CD14-positive monocyte (primary cell): Measurements from ENCODE around the gene MADD. TPM values are rescaled to one million over a fixed set of nuclear protein-coding genes. Genes with fewer than 3 reads are reported as not detected.

Experiments
- DNase-seq, 3 donors: peaks; one replicate each; pipeline ENCODE4 v3.0.0-alpha.2; 2011 to 2022
- H2AFZ ChIP-seq: 2 replicates; pipeline ENCODE4 v1.6.0; 2012; ENCODE audit warnings: mild to moderate bottlenecking, low read depth, low read length, inconsistent platforms; ENCODE audit not compliant: insufficient read depth, poor library complexity, severe bottlenecking
- H3K27ac ChIP-seq, 2 donors: 1 replicate in 1 of 2; 2 replicates in 1 of 2; pipeline ENCODE4 v1.5.1; 2012 to 2013; ENCODE audit warnings: low read length in 2 of 2, control low read depth in 1 of 2, inconsistent platforms in 1 of 2, low read depth in 1 of 2, mild to moderate bottlenecking in 1 of 2
- H3K27me3 ChIP-seq, 2 donors: one replicate each; pipeline versions ENCODE4 v1.6.0 to v1.6.1; 2011 to 2013; ENCODE audit warnings: low read length in 2 of 2; ENCODE audit not compliant: control insufficient read depth in 2 of 2, insufficient read depth in 2 of 2
- H3K36me3 ChIP-seq, 2 donors: replicated peaks in 1 of 2; 1 replicate in 1 of 2; 2 replicates in 1 of 2; pipeline versions ENCODE4 v1.5.1 to v1.6.1; 2012 to 2013; ENCODE audit warnings: low read length in 2 of 2, control low read depth in 1 of 2, inconsistent platforms in 1 of 2, mild to moderate bottlenecking in 1 of 2; ENCODE audit not compliant: insufficient read depth in 2 of 2, control insufficient read depth in 1 of 2
- H3K4me1 ChIP-seq, 2 donors: 1 replicate in 1 of 2; 2 replicates in 1 of 2; pipeline versions ENCODE4 v1.5.1 to v1.6.1; 2012 to 2013; ENCODE audit warnings: low read length in 2 of 2, control low read depth in 1 of 2, inconsistent platforms in 1 of 2, mild to moderate bottlenecking in 1 of 2, moderate library complexity in 1 of 2; ENCODE audit not compliant: insufficient read depth in 2 of 2, control insufficient read depth in 1 of 2
- H3K4me2 ChIP-seq: replicated peaks from 2 replicates; pipeline ENCODE3; 2012; ENCODE audit warnings: low read length, moderate library complexity, mild to moderate bottlenecking; ENCODE audit not compliant: poor library complexity, severe bottlenecking; ENCODE audit errors: extremely low read depth
- H3K4me3 ChIP-seq, 3 experiments: fragments of 200-600 bp in 1 of 3; sonication (generic) in 1 of 3; replicated peaks in 1 of 3; 1 replicate in 2 of 3; 2 replicates in 1 of 3; pipeline ENCODE4 v1.5.1; 2011 to 2013; ENCODE audit warnings: low read length in 3 of 3, mild to moderate bottlenecking in 3 of 3, control low read depth in 2 of 3, low read depth in 2 of 3, inconsistent platforms in 1 of 3, moderate library complexity in 1 of 3
- H3K79me2 ChIP-seq: 2 replicates; pipeline ENCODE4 v1.6.0; 2012; ENCODE audit warnings: mild to moderate bottlenecking, control low read depth, inconsistent platforms, low read length, moderate library complexity; ENCODE audit not compliant: insufficient read depth
- H3K9ac ChIP-seq: 2 replicates; pipeline ENCODE4 v1.6.0; 2017; ENCODE audit warnings: low read length, mild to moderate bottlenecking; ENCODE audit not compliant: insufficient read depth, poor library complexity, severe bottlenecking
- H3K9me3 ChIP-seq, 2 donors: replicated peaks in 1 of 2; 1 replicate in 1 of 2; 2 replicates in 1 of 2; pipeline versions ENCODE4 v1.5.1 to v1.6.1; 2012 to 2013; ENCODE audit warnings: low read length in 2 of 2, control low read depth in 1 of 2; ENCODE audit not compliant: control insufficient read depth in 1 of 2, insufficient read depth in 1 of 2
- H4K20me1 ChIP-seq: 2 replicates; pipeline ENCODE4 v1.6.0; 2012; ENCODE audit warnings: mild to moderate bottlenecking, low read length, control low read depth, moderate library complexity; ENCODE audit not compliant: insufficient read depth
- H3K27ac Mint-ChIP-seq, 7 donors: one replicate each; pipeline ENCODE4 v1.8.0; 2020; ENCODE audit warnings: mild to moderate bottlenecking in 7 of 7, mixed read lengths in 7 of 7, moderate library complexity in 6 of 7, inconsistent platforms in 2 of 7
- H3K27me3 Mint-ChIP-seq, 3 donors: one replicate each; pipeline ENCODE4 v1.8.0; 2021 to 2022; ENCODE audit warnings: low read depth in 3 of 3, mild to moderate bottlenecking in 3 of 3, mixed read lengths in 3 of 3, moderate library complexity in 3 of 3, inconsistent platforms in 1 of 3
- H3K36me3 Mint-ChIP-seq, 2 donors: one replicate each; pipeline ENCODE4 v1.8.0; 2020; ENCODE audit warnings: mixed read lengths in 2 of 2, inconsistent platforms in 1 of 2, mild to moderate bottlenecking in 1 of 2
- H3K4me1 Mint-ChIP-seq: one replicate; pipeline ENCODE4 v1.8.0; 2020; ENCODE audit warnings: mild to moderate bottlenecking, mixed read lengths
- H3K4me3 Mint-ChIP-seq, 2 donors: one replicate each; pipeline ENCODE4 v1.8.0; 2020; ENCODE audit warnings: mild to moderate bottlenecking in 2 of 2, mixed read lengths in 2 of 2, moderate library complexity in 1 of 2
- H3K9me3 Mint-ChIP-seq, 7 donors: one replicate each; pipeline ENCODE4 v1.8.0; 2020 to 2022; ENCODE audit warnings: mixed read lengths in 7 of 7, mild to moderate bottlenecking in 6 of 7, moderate library complexity in 6 of 7, inconsistent platforms in 2 of 7
- WGBS: methylation state at CpG from one replicate; pipeline ENCODE4 v1.1.5; 2013; ENCODE audit warnings: missing lambda C conversion rate; ENCODE audit not compliant: insufficient coverage; 5-methylcytosine and 5-hydroxymethylcytosine counted together
- intact Hi-C, 2 donors: fragments of 100-400 bp; cut with micrococcal nuclease; formaldehyde crosslinking; loops; one replicate each; pipeline versions ENCODE4 v1.15.0 to v1.15.1; 2023
- polyA plus RNA-seq, 3 donors: library from polyadenylated mRNA; depleted of rRNA in 1 of 3; unstranded in 2 of 3; stranded (reverse) in 1 of 3; fragments of 300-500 nt in 2 of 3; fragments of >200 nt in 1 of 3; fragmentation: Illumina TruSeq in 2 of 3; gene quantifications; 1 replicate in 2 of 3; 2 replicates in 1 of 3; pipeline ENCODE4 v1.2.3, GENCODE V29; 2012 to 2021
- TF ChIP-seq, protein P1 (sequence below): fragments of 200-600 bp; IDR thresholded peaks from one replicate; pipeline ENCODE4 v1.8.0; 2022; ENCODE audit warnings: antibody characterized with exemption, mild to moderate bottlenecking

Gene MADD
- polyA plus RNA-seq, 3 donors = 6.4 to 58.1 (median 12.2) TPM

DNA sequence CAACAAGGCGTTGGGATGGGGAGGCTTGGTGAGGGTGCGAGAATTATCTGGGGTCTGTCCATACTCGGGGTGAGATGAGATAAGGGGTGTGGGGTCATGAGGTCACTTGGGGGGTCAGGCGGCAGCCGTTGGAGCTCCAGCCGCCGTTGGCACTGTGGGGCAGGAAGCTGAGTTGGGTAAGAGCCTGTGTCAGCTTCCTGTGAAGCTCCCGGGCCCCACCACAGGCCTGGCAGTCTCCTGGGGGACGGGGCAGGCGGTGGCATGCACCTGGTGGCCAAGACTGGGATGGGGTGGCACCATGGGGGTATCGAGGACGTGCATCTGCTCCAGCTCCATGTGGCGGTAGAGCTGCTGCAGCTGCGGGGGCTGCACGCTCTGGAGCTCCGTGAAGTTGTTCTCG lies 89.7 kb downstream of the MADD start:
- Histone ChIP-seq H3K79me2 (peaks cover 86% of the 10 kb centered on the region), H3K4me3 (peak overlapping the region in 1 of 3 experiments; percentile 51), H2AFZ (no peak overlapping the region), H3K4me1 (peaks cover 56 to 62% of the 10 kb centered on the region in 2 donors), H3K9me3 (no peaks in the 10 kb centered on the region), H3K36me3 (peaks cover 59 to 81% of the 10 kb centered on the region in 2 donors), H4K20me1 (peaks cover 100% of the 10 kb centered on the region), H3K9ac (peak overlapping the region; percentile 15), H3K4me2 (peak overlapping the region; percentile 58), H3K27ac (peak overlapping the region; percentile 57 to 82), H3K27me3 (no peaks in the 10 kb centered on the region)
- Mint-ChIP-seq H3K36me3 (peaks cover 22 to 35% of the 10 kb centered on the region in 2 donors), H3K4me3 (peak overlapping the region; percentile 57 to 83), H3K4me1 (peaks cover 49% of the 10 kb centered on the region), H3K27me3 (no peaks in the 10 kb centered on the region), H3K9me3 (peaks cover 0 to 1% (median 0%) of the 10 kb centered on the region in 7 donors), H3K27ac (peak overlapping the region in 6 of 7 donors; percentile 90 to 96 (median 93))
- TF ChIP-seq, protein P1, sequence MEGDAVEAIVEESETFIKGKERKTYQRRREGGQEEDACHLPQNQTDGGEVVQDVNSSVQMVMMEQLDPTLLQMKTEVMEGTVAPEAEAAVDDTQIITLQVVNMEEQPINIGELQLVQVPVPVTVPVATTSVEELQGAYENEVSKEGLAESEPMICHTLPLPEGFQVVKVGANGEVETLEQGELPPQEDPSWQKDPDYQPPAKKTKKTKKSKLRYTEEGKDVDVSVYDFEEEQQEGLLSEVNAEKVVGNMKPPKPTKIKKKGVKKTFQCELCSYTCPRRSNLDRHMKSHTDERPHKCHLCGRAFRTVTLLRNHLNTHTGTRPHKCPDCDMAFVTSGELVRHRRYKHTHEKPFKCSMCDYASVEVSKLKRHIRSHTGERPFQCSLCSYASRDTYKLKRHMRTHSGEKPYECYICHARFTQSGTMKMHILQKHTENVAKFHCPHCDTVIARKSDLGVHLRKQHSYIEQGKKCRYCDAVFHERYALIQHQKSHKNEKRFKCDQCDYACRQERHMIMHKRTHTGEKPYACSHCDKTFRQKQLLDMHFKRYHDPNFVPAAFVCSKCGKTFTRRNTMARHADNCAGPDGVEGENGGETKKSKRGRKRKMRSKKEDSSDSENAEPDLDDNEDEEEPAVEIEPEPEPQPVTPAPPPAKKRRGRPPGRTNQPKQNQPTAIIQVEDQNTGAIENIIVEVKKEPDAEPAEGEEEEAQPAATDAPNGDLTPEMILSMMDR = no peak
- intact Hi-C loops = no loop called here
- peak; percentile 66 to 80 (median 76) for DNase-seq
- 1% methylated on average over 16 of the region's 17 CpGs for WGBS

DNA sequence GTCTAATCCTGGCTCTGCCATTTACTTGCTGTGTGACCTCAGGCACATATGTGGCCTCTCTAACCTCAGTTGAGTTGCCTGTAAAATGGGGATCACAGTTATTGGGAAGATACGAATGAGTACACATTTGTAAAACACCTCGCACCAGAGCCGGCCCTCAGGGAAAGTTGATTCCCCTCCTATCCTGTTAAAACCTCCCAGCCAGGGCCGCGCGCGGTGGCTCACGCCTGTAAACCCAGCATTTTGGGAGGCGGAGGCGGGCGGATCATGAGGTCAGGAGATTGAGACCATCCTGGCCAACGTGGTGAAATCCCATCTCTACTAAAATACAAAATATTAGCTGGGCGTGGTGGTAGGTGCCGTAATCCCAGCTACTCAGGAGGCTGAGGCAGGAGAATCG lies 90.4 kb downstream of the MADD start:
- peaks cover 26 to 36% of the 10 kb centered on the region in 2 donors for H3K36me3 Mint-ChIP-seq
- Histone ChIP-seq H3K36me3 (peaks cover 63 to 81% of the 10 kb centered on the region in 2 donors), H3K4me2 (peak overlapping the region; percentile 58), H3K27ac (peak overlapping the region; percentile 57 to 82), H3K9me3 (no peaks in the 10 kb centered on the region), H3K4me3 (peak overlapping the region in 1 of 3 experiments; percentile 51), H3K4me1 (peaks cover 64 to 70% of the 10 kb centered on the region in 2 donors), H4K20me1 (peaks cover 100% of the 10 kb centered on the region), H3K79me2 (peaks cover 93% of the 10 kb centered on the region), H2AFZ (no peak overlapping the region), H3K27me3 (no peaks in the 10 kb centered on the region), H3K9ac (no peak overlapping the region)
- peak overlapping the region in 6 of 7 donors; percentile 90 to 96 (median 93) for H3K27ac Mint-ChIP-seq
- peaks cover 0 to 1% (median 0%) of the 10 kb centered on the region in 7 donors for H3K9me3 Mint-ChIP-seq
- peaks cover 55% of the 10 kb centered on the region for H3K4me1 Mint-ChIP-seq
- TF ChIP-seq, protein P1 = no peak
- H3K4me3 Mint-ChIP-seq = peak overlapping the region in 1 of 2 donors; percentile 83
- 50% methylated on average over 3 of the region's 15 CpGs for WGBS
- intact Hi-C loops = loop anchor here in 1 of 2 donors (10.0 kb wide), 1 partner anchor 86 kb away; the partner anchor contains the start of gene MADD
- no peak for DNase-seq
- no peaks in the 10 kb centered on the region for H3K27me3 Mint-ChIP-seq
